NCI-H2227 treated with DMSO at 0.1 percent for 48 hours (cell line): ENCODE measurements around the gene NMBR.
"Not testable (repeated sequence)": the region's sequence is repeated elsewhere in the genome, so short reads cannot be mapped to it uniquely, and the experiment has no call there.

Source experiments
- DNase-seq: peaks from one replicate; lab custom pipeline; 2025; lab: John Stamatoyannopoulos, UW

NMBR gene

GRCh38 chr6:142055219-142055618, 91.7 kb downstream of the NMBR start:
- DNase-seq: no peak

DNA sequence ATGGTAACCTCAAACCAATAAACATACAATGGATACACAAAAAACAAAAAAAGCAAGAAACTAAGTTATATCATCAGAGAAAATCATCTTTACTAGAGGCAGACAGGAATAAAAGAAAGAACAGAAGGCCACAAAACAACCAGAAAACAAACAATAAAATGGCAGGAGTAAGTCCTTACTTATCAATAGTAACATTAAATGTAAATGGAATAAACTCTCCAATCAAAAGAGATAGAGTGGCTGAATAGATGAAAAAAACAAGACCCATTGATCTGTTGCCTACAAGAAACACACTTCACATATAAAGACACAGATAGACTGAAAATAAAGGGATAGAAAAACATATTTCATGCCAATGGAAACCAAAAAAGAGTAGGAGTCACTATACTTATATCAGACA, 95.5 kb downstream of the NMBR start:
- no peak for DNase-seq

- no peak for DNase-seq
Observed at GRCh38 chr6:142048593-142048980, 98.3 kb downstream of the NMBR start.

- no peak for DNase-seq
Observed at GRCh38 chr6:142047934-142048592, 98.9 kb downstream of the NMBR start.

- DNase-seq: no peak
Observed at GRCh38 chr6:142045380-142046278, 101.3 kb downstream of the NMBR start.

DNA sequence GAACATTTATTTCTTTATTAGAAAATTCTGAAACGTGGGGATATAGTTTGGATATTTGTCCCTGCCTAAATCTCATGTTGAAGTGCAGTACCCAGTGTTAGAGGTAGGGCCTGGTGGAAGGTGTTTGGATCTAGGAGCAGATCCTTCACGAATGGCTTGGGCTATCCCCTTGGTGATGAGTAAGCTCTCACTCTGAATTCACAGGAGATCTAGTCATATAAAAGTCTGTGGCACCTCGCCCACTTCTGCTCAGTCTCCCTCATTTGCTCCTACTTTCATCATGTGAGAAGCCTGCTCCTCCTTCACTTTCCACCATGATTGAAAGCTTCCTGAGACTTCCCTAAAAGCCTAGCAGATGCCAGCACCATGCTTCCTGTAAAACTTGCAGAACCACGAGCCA, 111.0 kb downstream of the NMBR start:
- no peak for DNase-seq

DNA sequence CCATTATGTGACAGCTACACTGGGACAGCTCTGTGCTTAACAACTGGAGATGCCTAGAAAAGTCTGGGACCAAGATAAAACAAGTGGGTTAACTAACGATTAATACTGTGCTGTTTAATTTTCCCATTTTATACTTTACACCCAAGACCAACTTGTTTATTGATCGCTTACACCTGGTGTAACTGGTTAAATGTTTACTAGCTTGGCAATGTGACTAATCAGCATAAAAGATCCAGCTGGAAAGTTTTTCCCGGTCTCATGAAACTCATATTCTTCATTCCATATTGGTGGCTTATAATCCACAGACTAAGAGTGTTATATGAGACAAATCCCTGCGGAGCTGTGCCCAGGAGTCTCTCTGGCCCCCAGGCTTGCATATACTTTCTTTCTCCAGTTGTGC, 115.9 kb downstream of the NMBR start:
- no peak for DNase-seq

DNA sequence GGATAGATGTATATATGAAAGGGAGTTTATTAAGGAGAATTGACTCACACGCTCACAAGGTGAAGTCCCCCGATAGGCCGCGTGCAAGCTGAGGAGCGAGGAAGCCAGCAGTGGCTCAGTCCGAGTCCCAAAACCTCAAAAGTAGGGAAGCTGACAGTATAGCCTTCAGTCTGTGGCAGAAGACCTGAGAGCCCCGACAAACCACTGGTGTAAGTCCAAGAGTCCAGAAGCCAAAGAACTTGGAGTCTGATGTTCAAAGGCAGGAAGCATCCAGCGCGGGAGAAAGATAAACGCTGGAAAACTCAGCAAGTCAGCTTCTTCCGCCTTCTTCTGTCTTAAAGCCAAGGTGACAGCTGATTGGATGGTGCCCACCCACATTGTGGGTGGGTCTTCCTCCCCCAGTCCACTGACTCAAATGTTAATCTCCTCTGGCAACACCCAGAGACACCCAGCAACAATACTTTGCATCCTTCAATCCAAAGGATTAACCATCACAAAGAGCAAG, 116.8 kb downstream of the NMBR start:
- no peak for DNase-seq

DNA sequence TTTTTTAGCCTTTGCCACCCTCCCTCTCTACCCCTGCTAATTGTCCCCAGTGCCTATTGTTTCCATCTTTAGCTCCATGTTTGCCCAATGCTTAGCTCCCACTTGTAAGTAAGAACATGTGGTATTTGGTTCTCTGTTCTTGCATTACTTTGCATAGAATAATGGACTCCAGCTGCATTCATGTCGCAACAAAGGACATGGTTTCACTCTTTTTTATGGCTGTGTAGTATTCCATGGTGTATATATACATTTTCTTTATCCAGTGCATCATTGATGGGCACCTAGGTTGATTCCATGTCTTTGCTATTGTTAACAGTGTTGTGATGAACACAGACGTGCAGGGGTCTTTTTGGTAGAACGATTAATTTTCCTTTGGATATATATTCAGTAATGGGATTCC, 118.4 kb downstream of the NMBR start:
- no peak for DNase-seq

GRCh38 chr6:142027804-142028203, 119.1 kb downstream of the NMBR start:
- not testable (repeated sequence) for DNase-seq

DNA sequence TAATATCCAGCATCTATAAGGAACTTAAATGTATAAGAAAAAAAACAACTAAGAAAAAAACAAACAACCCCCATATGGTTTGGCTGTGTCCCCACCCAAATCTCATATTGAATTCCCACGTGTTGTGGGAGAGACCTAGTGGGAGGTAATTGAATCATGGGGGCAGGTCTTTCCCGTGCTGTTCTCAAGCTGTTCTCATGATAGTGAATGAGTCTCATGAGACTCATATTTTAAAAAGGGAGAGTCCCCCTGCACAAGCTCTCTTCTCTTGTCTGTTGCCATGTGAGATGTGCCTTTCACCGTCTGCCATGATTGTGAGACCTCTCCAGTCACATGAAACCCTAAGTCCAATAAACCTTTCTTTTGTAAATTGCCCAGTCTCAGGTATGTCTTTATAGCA, 119.8 kb downstream of the NMBR start:
- no peak for DNase-seq

DNA sequence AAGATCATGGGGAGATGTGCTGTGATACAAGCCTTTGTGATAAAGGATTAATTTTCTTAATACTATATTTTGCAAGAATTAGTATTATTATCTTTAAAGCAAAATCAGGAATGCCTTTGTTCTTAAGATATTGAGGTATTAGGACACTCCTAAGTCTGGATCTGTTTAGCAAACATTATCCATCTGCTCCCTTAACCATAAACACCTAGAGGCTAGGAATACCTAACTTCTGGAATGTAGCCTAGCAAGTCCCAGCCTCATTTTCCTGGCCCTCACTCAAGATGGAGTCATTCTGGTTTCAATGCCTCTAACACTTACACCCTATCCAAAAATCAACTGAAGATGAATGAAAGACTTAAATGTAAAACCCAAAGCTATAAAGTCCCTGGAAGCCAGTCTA, 120.5 kb downstream of the NMBR start:
- no peak for DNase-seq
